GM23248 (cell line): ENCODE results near the gene PDCD5.

Experiments
- EZH2 ChIP-seq: fragments of 200-600 bp; sonication (generic); IDR thresholded peaks from 2 replicates; pipeline ENCODE4 v1.6.1; 2018; ENCODE audit warnings: antibody characterized with exemption, mild to moderate bottlenecking; ENCODE audit not compliant: insufficient read depth, poor library complexity, severe bottlenecking
- EZH2phosphoT487 ChIP-seq: fragments of 200-600 bp; sonication (generic); IDR thresholded peaks from 2 replicates; pipeline ENCODE4 v1.6.1; 2018; ENCODE audit warnings: antibody characterized with exemption, moderate library complexity, mild to moderate bottlenecking, low read depth; ENCODE audit not compliant: insufficient read depth

DNA sequence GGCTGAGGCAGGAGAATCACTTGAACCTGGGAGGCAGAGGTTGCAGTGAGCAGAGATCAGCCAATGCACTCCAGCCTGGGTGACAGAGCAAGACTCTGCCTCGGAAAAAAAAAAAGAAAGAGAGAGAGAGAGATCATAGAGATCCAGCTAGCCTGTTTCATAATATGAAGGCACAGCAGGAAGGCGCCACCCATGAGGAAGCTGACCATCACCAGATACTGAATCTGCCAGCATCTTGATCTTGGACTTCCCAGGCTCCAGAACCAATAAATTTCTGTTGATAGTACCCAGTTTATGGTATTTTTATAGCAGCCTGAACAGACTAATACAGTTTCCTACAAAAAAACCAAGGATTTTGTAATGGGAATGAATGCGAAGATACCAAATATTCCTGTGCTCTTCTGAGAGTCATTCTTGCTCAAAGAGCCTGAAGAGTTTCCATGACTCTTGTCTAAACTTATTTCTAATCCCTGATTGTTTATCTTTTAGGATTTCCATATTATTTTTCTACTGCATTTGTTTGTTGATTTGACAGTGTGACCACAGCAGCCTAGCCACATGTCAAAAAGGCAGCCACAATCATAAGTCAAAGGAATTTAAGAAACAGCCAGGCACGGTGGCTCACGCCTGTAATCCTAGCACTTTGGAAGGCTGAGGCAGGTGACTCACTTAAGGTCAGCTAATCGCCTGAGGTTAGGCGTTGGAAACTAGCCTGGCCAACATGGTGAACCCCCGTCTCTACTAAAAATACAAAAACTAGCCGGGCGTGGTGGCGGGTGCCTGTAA, 37.7 kb upstream of the PDCD5 start:
- TF ChIP-seq EZH2, result no peak
- no peak for TF ChIP-seq EZH2phosphoT487
